Ammon's horn (tissue), 1 donor: Measurements from ENCODE around the gene CDX1.

Experiments
- DNase-seq: peaks from one replicate; pipeline ENCODE4 v3.0.0-alpha.2; 2016; ENCODE audit warnings: low spot score

The CDX1 gene

DNA sequence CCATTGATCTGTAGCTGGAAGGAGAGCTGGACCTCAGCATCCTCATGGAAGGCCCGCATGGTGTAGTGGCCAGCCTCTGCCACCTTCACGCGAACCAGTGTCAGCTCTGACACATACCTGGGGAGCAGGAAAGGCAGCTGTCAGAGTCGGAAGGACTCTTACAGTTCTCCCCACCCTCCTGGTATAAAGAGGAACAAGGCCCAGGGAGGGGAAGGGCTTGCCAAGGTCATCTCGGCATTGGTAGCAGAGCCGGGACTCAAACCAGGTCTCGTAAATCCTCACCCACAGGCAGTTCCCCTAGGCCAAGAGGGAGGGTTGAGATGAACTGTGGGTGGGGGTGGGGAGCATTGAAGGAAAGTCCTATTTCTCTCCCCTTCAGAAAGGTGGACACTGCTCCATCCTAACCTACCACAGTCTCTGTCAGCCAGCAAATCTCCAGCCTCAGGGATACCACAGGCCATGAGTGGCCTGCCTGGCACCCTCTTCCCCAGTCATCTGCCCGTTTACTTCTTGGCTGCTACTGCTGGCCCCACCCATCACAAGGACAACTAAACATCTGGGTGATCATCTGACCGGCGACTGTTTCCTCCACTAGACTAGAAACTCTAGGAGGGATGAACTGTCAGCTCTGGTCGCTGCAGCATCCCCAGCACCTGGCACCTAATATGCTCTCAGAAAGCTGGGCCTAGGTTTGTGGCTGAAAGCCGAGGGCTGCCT lies 34.4 kb upstream of the CDX1 start:
- no peak for DNase-seq

DNA sequence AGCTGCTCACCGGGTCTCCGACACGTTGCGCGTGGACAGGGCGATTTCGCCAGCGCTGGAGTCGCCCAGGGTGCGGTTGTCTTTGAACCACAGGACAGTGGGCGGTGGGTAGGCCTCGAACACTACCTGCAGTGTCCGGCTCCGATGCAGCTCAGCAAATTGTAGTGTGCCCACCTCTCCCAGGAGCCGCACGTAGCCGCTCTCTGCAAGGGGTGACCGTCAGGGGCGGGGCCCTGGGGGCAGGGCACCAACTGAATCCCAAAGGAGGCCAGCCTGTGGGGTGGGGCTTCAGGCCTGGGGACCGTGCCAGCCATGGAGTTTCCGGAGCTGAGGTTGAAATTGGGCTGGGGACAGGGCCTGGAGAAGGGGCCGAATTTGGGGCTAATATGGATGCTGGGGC lies 33.8 kb upstream of the CDX1 start:
- DNase-seq, result no peak

GRCh38 chr5:150133581-150134197 lies 32.9 kb upstream of the CDX1 start:
- no peak for DNase-seq

- no peak for DNase-seq
These were observed 32.4 kb upstream of the CDX1 start for GRCh38 chr5:150134198-150134588.

- DNase-seq, result no peak
These were observed 30.8 kb upstream of the CDX1 start for GRCh38 chr5:150135557-150136304.

DNA sequence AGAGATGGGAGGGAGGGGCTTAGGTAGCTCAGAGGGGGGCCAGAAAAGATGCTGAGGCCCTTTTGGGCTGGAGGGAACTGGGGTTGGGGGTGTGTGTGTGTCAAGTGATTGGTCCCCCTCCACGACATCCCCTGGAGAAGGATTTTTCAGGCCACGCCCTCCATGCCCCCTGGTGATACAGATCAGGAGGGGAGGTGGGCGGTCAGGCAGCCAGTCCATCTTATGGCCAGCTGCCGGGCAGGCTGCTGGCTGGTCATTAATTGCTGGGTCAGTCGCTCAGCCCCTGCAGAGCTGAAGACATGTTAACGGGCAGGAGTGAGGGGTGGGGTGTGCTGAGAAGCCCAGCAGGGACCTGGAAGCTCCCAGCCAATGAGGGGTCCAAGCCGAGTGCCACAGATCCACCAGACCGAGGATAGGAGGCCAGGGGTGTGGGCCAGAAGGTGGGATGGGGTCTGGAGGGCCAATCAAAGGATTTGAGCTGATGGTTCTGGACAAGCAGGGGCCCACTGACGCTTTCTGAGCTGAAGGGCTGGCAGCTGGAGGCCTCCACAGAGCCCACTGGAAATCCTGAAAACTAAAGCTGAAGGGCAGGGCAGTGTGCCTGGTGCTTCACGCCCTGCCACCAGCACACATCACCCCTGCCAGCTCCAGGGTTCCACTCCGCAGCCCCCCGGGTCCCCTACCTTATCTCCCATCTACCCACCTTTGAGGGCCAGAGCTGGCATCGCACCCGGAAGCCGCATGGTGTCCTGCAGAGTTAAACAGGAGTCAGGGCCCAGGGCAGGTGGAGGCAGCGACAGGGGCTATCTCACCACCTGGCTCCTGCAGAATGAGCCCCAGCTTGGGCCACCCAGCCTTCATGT lies 30.0 kb upstream of the CDX1 start:
- no peak for DNase-seq

GRCh38 chr5:150137168-150137957 lies 29.2 kb upstream of the CDX1 start:
- DNase-seq, result no peak

GRCh38 chr5:150137997-150138396 lies 28.6 kb upstream of the CDX1 start:
- no peak for DNase-seq

- DNase-seq, result peak; percentile 73
These were observed 27.9 kb upstream of the CDX1 start for GRCh38 chr5:150138551-150139265.

DNA sequence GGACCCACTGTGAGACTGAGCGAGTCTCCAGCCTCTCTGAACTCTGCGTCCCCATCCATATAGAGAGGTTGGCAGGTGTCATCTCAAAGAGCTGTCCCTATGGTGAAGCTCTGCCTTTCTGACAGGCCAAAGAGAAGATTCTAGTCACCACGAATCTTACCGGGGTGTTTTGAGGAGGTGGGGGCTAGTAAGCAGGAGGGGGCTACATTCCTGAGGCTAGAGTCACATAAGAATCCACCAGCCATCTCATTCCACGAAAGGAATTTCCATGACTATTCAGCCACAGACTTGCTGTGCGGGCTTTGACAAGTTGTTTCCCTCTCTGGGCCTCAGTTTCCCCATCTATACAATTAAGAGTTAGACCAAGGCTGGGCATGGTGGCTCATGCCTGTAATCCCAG lies 27.2 kb upstream of the CDX1 start:
- no peak for DNase-seq

DNA sequence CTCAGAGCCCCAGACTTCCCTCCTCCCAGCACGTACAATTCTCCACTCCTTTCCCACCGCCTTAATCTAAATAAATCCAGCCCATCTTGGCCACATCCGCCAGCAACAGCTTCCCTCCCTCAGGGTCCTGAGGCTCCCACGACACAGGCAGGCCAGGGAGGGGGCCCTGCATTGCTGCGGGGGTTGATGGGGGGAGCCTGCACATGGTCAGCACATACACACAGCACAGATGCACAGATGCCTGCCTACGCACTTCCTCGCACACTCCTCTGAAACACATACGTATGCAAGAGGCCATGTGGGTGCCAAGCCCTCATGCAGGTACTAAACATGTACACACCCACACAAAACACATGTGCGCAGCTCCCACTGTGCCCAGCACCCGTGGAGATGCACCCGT lies 25.7 kb upstream of the CDX1 start:
- no peak for DNase-seq

DNA sequence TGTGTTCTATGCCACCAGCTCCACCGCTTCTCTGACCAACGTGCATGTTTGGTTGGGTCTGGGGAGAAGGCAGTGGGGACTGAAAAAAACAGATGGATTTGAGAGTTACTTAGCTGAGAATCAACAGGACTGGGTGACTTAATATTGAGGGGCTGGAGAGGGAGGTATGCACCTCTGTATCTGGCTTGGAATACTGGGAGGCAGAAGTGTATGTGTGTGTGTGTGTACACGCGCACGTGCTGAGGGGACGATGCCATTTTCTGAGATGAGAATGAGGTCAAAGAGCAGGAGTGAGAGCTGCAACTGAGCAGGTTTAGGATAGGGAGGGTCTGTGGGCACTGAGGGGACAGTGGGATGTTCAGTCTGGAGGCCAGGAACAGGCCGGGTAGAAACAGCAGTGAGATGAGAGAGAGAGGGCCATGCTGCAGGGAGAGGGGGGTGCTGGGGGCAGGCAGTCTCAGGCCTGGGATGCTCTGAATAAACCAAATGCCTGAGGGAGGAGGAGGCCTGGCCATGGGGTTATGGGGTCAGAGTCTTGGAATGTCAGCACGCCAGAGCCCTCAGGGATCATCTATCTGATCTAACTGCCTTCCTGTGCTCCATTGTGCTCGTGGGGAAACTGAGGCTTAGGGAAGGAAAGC lies 24.9 kb upstream of the CDX1 start:
- DNase-seq, result no peak

DNA sequence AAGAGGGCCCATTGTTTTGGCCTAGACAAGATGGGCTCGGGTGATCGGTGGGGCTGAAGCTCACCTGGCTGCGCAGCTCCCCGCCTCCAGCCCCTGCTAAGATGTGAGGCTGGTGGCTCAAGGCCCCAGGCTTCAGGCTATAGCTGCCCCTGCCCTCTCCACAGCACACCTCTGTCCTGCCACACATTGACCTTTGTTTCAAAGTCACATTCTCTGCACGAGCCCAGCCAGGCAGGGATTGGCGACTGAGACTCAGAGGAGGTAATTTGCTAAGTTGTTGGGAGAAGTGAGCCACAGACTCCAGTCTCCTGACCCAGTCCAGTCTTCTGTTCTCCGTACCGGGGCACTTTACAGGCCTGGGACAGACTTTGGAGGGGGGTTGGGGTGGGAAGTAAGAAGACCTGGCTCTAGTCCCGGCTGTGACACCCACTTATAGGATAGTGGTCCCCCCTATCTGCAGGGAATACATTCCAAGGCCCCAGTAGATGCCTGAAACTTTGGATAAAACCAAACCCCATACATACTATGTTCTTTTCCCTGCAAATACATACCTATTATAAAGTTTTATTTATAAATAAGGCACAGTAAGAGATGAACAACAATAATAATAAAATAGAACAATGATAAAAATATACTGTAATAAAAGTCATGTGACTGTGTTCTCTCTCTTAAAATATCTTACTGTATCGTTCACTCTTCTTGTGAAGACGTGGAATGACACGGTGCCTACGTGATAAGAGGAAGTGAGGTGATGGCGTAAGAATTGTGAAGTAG lies 24.2 kb upstream of the CDX1 start:
- no peak for DNase-seq

- no peak for DNase-seq
These were observed 23.6 kb upstream of the CDX1 start for GRCh38 chr5:150142959-150143349.

- DNase-seq, result no peak
These were observed 23.0 kb upstream of the CDX1 start for GRCh38 chr5:150143350-150144245.

DNA sequence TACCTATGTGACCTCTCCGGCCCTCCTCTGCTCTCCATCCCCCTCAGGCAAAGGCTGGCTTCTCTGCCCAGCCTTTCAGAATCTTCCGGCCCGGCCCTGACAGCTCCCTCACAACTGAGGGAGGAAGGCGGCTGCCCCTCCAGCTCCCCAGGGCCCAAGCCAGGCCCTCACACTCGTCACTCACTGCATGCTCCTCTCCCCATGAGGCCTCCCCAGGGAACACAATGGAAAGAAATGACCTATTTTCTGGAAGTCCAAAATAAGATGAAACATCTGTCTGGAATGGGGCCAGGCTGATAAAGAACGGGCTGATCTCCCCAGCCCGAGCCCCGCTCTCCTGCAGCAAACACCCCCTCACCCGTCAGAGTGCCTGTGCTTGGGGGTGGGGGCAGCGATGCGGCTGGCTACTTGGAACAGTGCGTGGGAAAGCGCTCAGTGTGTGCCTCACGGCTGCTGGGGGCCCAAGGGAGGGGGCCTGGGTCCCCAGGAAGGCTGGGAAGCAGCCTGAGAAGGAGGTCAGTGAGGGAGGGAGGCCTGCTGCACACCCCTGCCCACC lies 22.3 kb upstream of the CDX1 start:
- DNase-seq, result peak; percentile 27

DNA sequence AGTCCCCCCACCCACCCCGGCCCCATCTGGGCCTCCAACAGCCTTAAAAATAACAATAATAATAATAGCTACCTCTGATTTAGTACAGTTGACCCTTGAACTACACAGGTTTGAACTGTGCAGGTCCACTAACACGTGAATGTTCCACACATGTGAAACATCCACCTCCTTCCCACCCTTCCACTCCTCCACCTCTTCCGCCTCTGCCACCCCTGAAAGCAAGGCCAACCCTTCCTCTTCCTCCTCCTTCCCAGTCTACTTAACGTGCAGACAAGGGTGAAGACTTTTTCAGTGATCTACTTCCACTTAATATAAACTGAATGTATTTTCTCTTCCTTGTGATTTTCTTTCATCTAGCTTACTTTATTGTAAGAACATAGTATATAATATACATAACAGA lies 21.7 kb upstream of the CDX1 start:
- DNase-seq, result no peak

DNA sequence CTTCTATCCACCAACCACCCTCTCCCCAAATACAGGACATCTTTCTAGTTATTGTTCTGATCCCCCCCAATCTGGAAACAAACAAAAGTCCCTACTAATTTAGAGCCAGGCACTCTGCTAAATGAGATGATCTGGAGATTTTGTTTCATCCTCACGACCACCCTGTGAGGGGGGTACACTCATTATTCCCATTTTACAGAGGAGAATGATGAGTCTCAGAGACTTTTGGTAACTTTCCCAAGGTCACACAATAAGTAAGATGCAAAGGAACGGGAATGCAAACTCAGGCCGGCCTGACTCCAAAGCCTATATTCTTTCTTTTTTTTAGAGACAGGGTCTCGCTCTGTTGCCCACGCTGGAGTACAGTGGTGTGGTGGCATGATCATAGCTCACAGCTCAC lies 20.3 kb upstream of the CDX1 start:
- no peak for DNase-seq
